Body of pancreas (tissue), 4 donors: ENCODE measurements around the gene GYG2. TPM values are rescaled to one million over a fixed set of nuclear protein-coding genes. Genes with fewer than 3 reads are reported as not detected.

Experiments
- ATAC-seq: fragments of 150-250 bp; one replicate; pipeline ENCODE4 v1.9.1; 2016
- DNase-seq, 4 donors: peaks; one replicate each; pipeline ENCODE4 v3.0.0-alpha.2; 2019
- H3K27ac ChIP-seq, 4 donors: fragments of 200-600 bp; sonication (generic); 1 replicate in 3 of 4; 2 replicates in 1 of 4; pipeline versions ENCODE4 v1.5.1 to v1.6.1; 2016 to 2019; ENCODE audit warnings: mild to moderate bottlenecking in 1 of 4, mixed read lengths in 1 of 4, moderate library complexity in 1 of 4
- H3K27me3 ChIP-seq, 2 donors: fragments of 200-600 bp; sonication (generic); one replicate each; pipeline ENCODE4 v1.6.0; 2016; ENCODE audit warnings: mild to moderate bottlenecking in 1 of 2
- H3K36me3 ChIP-seq, 2 donors: fragments of 200-600 bp; sonication (generic); replicated peaks in 1 of 2; 2 replicates each; pipeline ENCODE4 v1.5.1; 2016; ENCODE audit warnings: low read depth in 2 of 2; ENCODE audit not compliant: insufficient read depth in 1 of 2
- H3K4me1 ChIP-seq: fragments of 200-600 bp; sonication (generic); one replicate; pipeline ENCODE4 v1.6.0; 2016
- H3K4me3 ChIP-seq, 2 donors: fragments of 200-600 bp; sonication (generic); 1 replicate in 1 of 2; 2 replicates in 1 of 2; pipeline ENCODE4 v1.5.1; 2016 to 2019
- H3K9me3 ChIP-seq, 3 donors: fragments of 200-600 bp; sonication (generic); 1 replicate in 2 of 3; 2 replicates in 1 of 3; pipeline ENCODE4 v1.5.1; 2016
- POLR2A ChIP-seq, 3 donors: fragments of 450-650 bp; IDR thresholded peaks; one replicate each; pipeline ENCODE4 v1.6.1; 2016; ENCODE audit warnings: antibody characterized with exemption in 3 of 3, mild to moderate bottlenecking in 2 of 3
- WGBS, 2 donors: methylation state at CpG; one replicate each; pipeline ENCODE4 v1.1.5; 2017; 5-methylcytosine and 5-hydroxymethylcytosine counted together
- intact Hi-C: fragments of 100-400 bp; cut with DNase I; formaldehyde crosslinking; loops from one replicate; pipeline ENCODE4 v1.15.1; 2023
- total RNA-seq, 2 donors: library from RNA; depleted of rRNA; stranded (reverse); fragments of >200 nt; gene quantifications; one replicate each; pipeline ENCODE4 v1.1.0, GENCODE V29; 2016
- TF ChIP-seq, protein P1 (sequence below), 7 experiments: fragments of 450-650 bp in 4 of 7; fragments of 200-600 bp in 3 of 7; sonication (generic) in 3 of 7; IDR thresholded peaks; one replicate each; pipeline ENCODE4 v1.5.1; 2016 to 2019; ENCODE audit warnings: antibody characterized with exemption in 7 of 7

Gene GYG2
- total RNA-seq, 2 donors from 2014 or later, result 6.0 to 21.4 TPM

DNA sequence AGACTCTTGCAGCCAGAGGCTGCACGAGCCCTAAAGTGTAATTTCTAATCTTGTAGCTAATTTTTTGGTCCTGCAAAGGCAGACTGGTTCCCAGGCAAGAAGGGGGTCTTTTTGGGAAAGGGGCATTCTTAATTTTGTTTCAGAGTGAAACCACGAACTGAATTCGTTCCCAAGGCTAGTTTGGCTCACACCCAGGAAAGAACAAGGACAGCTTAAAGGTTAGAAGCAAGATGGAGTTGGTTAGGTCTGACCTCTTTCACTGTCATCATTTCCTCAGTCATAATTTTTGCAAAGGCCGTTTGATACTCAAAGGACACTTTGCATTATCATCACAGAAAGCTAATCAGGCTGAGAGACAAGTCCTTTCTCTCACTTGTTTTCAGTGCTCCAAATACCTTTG is 46.0 kb upstream of the GYG2 start:
- intact Hi-C loops, result no loop called here
- Histone ChIP-seq H3K4me3 (no peak overlapping the region), H3K27ac (no peak overlapping the region), H3K27me3 (no peaks in the 10 kb centered on the region), H3K4me1 (peaks cover 13% of the 10 kb centered on the region), H3K36me3 (no peaks in the 10 kb centered on the region), H3K9me3 (no peaks in the 10 kb centered on the region)
- DNase-seq, result no peak
- ATAC-seq, result no peak
- WGBS, 2 donors, result 54 to 78% methylated on average over 3 to 4 of the region's 4 CpGs
- no peak for TF ChIP-seq POLR2A (IDR thresholded peaks at IDR 0.05)
- TF ChIP-seq, protein P1, sequence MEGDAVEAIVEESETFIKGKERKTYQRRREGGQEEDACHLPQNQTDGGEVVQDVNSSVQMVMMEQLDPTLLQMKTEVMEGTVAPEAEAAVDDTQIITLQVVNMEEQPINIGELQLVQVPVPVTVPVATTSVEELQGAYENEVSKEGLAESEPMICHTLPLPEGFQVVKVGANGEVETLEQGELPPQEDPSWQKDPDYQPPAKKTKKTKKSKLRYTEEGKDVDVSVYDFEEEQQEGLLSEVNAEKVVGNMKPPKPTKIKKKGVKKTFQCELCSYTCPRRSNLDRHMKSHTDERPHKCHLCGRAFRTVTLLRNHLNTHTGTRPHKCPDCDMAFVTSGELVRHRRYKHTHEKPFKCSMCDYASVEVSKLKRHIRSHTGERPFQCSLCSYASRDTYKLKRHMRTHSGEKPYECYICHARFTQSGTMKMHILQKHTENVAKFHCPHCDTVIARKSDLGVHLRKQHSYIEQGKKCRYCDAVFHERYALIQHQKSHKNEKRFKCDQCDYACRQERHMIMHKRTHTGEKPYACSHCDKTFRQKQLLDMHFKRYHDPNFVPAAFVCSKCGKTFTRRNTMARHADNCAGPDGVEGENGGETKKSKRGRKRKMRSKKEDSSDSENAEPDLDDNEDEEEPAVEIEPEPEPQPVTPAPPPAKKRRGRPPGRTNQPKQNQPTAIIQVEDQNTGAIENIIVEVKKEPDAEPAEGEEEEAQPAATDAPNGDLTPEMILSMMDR (IDR thresholded peaks at IDR 0.05), result no peak

DNA sequence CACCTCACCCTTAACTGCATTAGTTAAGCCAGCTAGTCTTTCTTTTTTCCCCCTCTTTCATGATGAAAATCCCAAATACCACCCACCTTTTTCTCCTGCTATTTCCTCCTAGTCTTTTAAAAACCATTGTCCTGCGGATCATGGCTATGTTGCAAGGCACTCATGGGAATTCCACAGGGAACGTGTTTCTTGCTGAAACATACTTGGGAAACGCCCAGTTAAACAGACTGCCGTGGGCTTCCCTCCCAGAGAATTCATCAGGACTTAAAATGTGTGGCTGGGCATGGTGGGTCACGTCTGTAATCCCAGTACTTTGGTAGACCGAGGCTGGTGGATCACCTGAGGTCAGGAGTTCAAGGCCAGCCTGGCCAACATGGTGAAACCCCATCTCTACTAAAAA is 44.7 kb upstream of the GYG2 start:
- H3K27ac ChIP-seq, result no peak overlapping the region

DNA sequence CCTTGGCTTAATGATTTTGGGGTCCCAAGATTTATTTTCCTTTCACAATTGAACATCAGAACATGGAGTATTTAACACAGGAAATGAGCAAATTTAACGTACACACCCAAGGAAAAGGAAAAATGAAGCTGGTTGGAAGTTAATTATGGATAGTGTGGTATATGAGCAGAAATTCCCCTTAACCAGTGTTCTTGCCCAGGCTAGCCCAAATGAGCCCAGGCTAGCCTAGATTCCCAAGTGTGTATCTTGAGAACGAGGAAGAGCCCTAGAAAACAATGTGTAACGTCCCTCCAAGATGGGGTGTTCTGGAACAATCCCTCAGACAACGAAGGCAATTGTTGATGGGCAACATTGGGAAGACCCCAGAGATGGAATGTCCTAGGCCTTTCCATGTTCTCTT is 43.2 kb upstream of the GYG2 start:
- Histone ChIP-seq H3K36me3 (no peaks in the 10 kb centered on the region), H3K4me1 (peaks cover 8% of the 10 kb centered on the region), H3K27me3 (no peaks in the 10 kb centered on the region), H3K4me3 (no peak overlapping the region), H3K9me3 (no peaks in the 10 kb centered on the region), H3K27ac (no peak overlapping the region)
- ATAC-seq, result no peak
- 67 to 84% methylated on average over 4 of the region's 4 CpGs for WGBS, 2 donors
- TF ChIP-seq, protein P1 (IDR thresholded peaks at IDR 0.05), result no peak
- no peak for TF ChIP-seq POLR2A (IDR thresholded peaks at IDR 0.05)
- intact Hi-C loops, result no loop called here
- no peak for DNase-seq

More for the DNA sequence above, 44.7 kb upstream of the GYG2 start:
- Histone ChIP-seq H3K9me3 (no peaks in the 10 kb centered on the region), H3K4me1 (peaks cover 13% of the 10 kb centered on the region), H3K27me3 (no peaks in the 10 kb centered on the region), H3K4me3 (no peak overlapping the region), H3K36me3 (no peaks in the 10 kb centered on the region)
- WGBS, 2 donors, result 65 to 87% methylated on average over 2 to 5 of the region's 6 CpGs
- DNase-seq, result no peak
- ATAC-seq, result no peak
- TF ChIP-seq, protein P1 (IDR thresholded peaks at IDR 0.05), result no peak
- TF ChIP-seq POLR2A (IDR thresholded peaks at IDR 0.05), result no peak
- intact Hi-C loops, result no loop called here

DNA sequence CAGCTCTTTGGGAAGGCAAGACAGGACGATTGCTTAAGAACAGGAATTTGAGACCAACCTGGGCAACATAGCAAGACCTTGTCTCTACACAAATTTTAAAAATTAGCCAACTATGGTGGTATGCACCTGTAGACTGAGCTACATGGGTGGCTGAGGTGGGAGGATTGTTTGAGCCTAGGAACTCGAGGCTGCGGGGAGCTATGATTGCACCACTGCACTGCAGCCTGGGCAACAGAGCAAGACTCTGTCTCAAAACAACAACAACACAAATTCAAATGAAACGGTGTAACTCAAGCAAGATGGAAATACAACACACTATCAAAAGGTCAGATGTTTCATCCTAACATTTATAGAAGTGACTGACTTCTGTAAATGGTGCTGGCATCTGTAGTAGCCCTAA is 39.8 kb upstream of the GYG2 start:
- 83 to 91% methylated on average over 2 to 4 of the region's 4 CpGs for WGBS, 2 donors
- no peak for TF ChIP-seq POLR2A (IDR thresholded peaks at IDR 0.05)
- TF ChIP-seq, protein P1 (IDR thresholded peaks at IDR 0.05), result no peak
- H3K27ac ChIP-seq, result no peak overlapping the region
- H3K36me3 ChIP-seq, result no peaks in the 10 kb centered on the region
- intact Hi-C loops, result no loop called here
- H3K4me1 ChIP-seq, result no peaks in the 10 kb centered on the region
- no peak for ATAC-seq
- no peaks in the 10 kb centered on the region for H3K27me3 ChIP-seq
- no peak overlapping the region for H3K4me3 ChIP-seq
- H3K9me3 ChIP-seq, result no peaks in the 10 kb centered on the region
- no peak for DNase-seq

DNA sequence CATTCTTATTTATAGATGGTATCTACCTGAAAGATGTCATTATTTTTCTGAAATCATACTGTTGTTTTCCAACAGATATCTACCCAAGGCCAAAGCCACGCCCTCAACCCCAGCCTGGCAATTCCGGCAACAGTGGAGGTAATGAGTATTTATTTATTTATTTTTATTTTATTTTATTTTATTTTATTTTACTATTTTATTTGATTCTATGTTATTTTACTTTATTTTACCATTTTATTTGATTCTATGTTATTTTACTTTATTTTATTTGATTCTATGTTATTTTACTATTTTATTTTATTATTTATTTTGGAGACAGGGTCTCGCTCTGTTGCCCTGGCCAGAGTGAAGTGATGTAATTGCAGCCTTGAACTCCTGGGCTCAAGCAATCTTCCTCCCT is 39.2 kb upstream of the GYG2 start:
- WGBS, 2 donors, result 69 to 75% methylated on average over 3 of the region's 3 CpGs
- ATAC-seq (no peak), DNase-seq (no peak)
- Histone ChIP-seq H3K4me3 (no peak overlapping the region), H3K4me1 (no peaks in the 10 kb centered on the region), H3K36me3 (no peaks in the 10 kb centered on the region), H3K27ac (no peak overlapping the region), H3K9me3 (no peaks in the 10 kb centered on the region), H3K27me3 (no peaks in the 10 kb centered on the region)
- TF ChIP-seq, protein P1 (IDR thresholded peaks at IDR 0.05), result no peak
- TF ChIP-seq POLR2A (IDR thresholded peaks at IDR 0.05), result no peak
- intact Hi-C loops, result no loop called here
